Stomach (tissue), 4 donors: ENCODE measurements around the gene TBC1D4.

ENCODE experiments used
- CTCF ChIP-seq, 7 experiments: fragments of 450-650 bp in 4 of 7; fragments of 200-600 bp in 3 of 7; sonication (generic) in 3 of 7; IDR thresholded peaks; one replicate each; pipeline ENCODE4 v1.5.1; 2016 to 2019; ENCODE audit warnings: antibody characterized with exemption in 7 of 7, control low read depth in 2 of 7, mild to moderate bottlenecking in 1 of 7
- POLR2AphosphoS5 ChIP-seq, 3 donors: sonication (generic); formaldehyde crosslinking; IDR thresholded peaks; one replicate each; pipeline ENCODE4 v1.6.1; 2016; ENCODE audit warnings: antibody characterized with exemption in 3 of 3

GRCh38 chr13:75373988-75374387 is 108.0 kb downstream of the TBC1D4 start:
- TF ChIP-seq CTCF (IDR thresholded peaks at IDR 0.05) (no peak), POLR2AphosphoS5 (IDR thresholded peaks at IDR 0.05) (no peak)
